ENCODE data around the gene BRD9. TPM values are rescaled to one million over a fixed set of nuclear protein-coding genes. Genes with fewer than 3 reads are reported as not detected.
"Not testable (repeated sequence)": the region's sequence is repeated elsewhere in the genome, so short reads cannot be mapped to it uniquely, and the experiment has no call there.

BRD9 gene
- total and polyA plus RNA-seq, 5 donors from 2014 or later, result 9.7 to 139 (median 12.7) TPM

DNA sequence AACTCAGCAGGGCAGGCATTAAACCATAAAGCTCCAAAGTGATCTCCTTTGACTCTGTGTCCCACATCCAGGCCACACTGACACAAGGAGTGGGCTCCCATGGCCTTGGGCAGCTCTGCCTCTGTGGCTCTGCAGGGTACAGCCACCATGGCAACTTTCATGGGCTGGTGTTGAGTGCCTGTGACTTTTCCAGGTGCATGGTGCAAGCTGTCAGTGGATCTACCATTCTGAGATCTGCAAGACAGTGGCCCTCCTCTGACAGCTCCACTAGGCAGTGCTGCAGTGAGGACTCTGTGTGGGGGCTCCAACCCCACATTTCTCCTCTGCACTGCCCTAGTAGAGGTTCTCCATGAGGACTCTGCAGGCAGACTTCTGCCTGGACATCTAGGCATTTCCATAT is 41.4 kb upstream of the BRD9 start:
- ATAC-seq (ENCODE audit: low read depth in 2 of 2); H3K36me3 Mint-ChIP-seq; H3K27me3 ChIP-seq (ENCODE audit: control insufficient read depth, insufficient read depth, low read length); H3K27ac Mint-ChIP-seq; H3K9me3 Mint-ChIP-seq; DNase-seq; H3K4me1 Mint-ChIP-seq; H3K4me3 ChIP-seq (ENCODE audit: low read depth, low read length); H3K4me3 Mint-ChIP-seq; H3K9me3 ChIP-seq (ENCODE audit: control insufficient read depth in 2 of 2, low read length in 2 of 2); H3K36me3 ChIP-seq (ENCODE audit: control insufficient read depth, insufficient read depth, low read length); H3K27me3 Mint-ChIP-seq; H3K4me1 ChIP-seq (ENCODE audit: control insufficient read depth, insufficient read depth, low read length, poor library complexity, severe bottlenecking); H3K27ac ChIP-seq (ENCODE audit: insufficient read depth, low read length, poor library complexity, severe bottlenecking): not testable (repeated sequence)

DNA sequence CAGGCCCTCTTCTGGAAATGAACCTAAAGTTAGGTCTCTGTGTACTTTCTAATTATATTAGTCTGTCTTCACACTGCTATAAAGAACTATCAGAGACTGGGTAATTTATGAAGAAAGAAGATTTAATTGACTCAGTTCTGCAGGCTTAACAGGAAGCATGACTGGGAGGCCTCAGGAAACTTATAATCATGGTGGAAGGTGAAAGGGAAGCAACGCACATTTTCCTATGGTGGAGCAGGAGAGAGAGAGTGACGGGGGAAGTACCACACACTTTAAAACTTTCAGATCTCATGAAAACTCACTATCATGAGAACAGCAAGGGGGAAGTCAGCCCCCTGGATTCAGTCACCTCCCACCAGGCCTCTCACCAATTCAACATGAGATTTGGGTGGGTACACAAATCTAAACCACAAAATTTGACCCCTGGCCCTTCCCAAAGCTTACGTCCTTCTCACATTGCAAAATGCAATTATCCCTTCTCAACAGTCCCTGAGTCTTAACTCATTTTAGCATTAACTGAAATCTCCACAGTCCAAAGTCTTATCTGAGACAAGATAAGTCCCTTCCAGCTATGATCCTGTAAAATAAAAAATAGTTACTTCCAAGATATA is 40.8 kb upstream of the BRD9 start:
- Mint-ChIP-seq H3K4me1 (no peaks in the 10 kb centered on the region), H3K27me3 (peaks cover 5% of the 10 kb centered on the region), H3K4me3 (no peak overlapping the region), H3K27ac (no peak overlapping the region), H3K36me3 (no peaks in the 10 kb centered on the region), H3K9me3 (no peaks in the 10 kb centered on the region)
- no peak for DNase-seq
- Histone ChIP-seq H3K27me3 (ENCODE audit: control insufficient read depth, insufficient read depth, low read length) (no peaks in the 10 kb centered on the region), H3K4me1 (ENCODE audit: control insufficient read depth, insufficient read depth, low read length, poor library complexity, severe bottlenecking) (no peaks in the 10 kb centered on the region), H3K9me3 (ENCODE audit: control insufficient read depth in 2 of 2, low read length in 2 of 2) (no peaks in the 10 kb centered on the region), H3K36me3 (ENCODE audit: control insufficient read depth, insufficient read depth, low read length) (no peaks in the 10 kb centered on the region), H3K4me3 (ENCODE audit: low read depth, low read length) (no peak overlapping the region), H3K27ac (ENCODE audit: insufficient read depth, low read length, poor library complexity, severe bottlenecking) (no peak overlapping the region)
- ATAC-seq (ENCODE audit: low read depth in 2 of 2), result no peak

DNA sequence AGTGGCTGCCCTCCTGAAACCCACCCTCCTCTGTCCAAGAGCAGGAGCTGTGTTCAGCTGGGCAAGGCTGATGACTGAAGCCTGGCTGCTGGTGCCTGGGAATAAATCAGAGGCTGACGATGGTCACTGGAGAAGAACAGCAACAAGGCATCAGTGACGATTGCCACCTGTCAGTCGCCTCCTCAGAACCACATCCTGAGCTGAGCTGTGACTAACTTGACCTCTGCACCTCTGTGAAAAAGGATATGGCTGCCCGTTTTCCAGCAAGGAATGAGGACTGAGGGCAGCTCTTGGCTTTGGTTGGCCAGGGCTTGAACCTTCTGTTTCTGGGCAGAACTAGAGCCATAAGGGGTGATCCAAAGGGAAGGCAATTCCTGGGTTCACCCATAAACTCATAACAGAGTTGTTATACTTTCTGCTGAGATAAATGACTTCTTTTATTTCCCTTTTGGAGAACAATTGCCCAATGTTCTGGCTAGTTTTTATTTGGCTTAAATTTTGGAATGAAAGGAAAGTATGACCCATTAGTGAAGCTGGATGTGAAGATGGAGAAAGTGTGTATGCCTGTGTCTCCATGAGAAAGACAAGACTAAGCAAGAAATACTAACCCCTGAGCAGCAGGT is 40.1 kb upstream of the BRD9 start:
- Histone ChIP-seq H3K36me3 (ENCODE audit: control insufficient read depth, insufficient read depth, low read length) (no peaks in the 10 kb centered on the region), H3K27ac (ENCODE audit: insufficient read depth, low read length, poor library complexity, severe bottlenecking) (no peak overlapping the region), H3K9me3 (ENCODE audit: control insufficient read depth in 2 of 2, low read length in 2 of 2) (no peaks in the 10 kb centered on the region), H3K4me1 (ENCODE audit: control insufficient read depth, insufficient read depth, low read length, poor library complexity, severe bottlenecking) (no peaks in the 10 kb centered on the region), H3K27me3 (ENCODE audit: control insufficient read depth, insufficient read depth, low read length) (no peaks in the 10 kb centered on the region), H3K4me3 (ENCODE audit: low read depth, low read length) (no peak overlapping the region)
- no peak for ATAC-seq (ENCODE audit: low read depth in 2 of 2)
- DNase-seq, result no peak
- peaks cover 11% of the 10 kb centered on the region for H3K27me3 Mint-ChIP-seq
- H3K27ac Mint-ChIP-seq, result no peak overlapping the region
- peaks cover 0 to 2% (median 0%) of the 10 kb centered on the region in 4 donors for H3K4me1 Mint-ChIP-seq
- no peaks in the 10 kb centered on the region for H3K9me3 Mint-ChIP-seq
- H3K36me3 Mint-ChIP-seq, result no peaks in the 10 kb centered on the region
- H3K4me3 Mint-ChIP-seq, result no peak overlapping the region

DNA sequence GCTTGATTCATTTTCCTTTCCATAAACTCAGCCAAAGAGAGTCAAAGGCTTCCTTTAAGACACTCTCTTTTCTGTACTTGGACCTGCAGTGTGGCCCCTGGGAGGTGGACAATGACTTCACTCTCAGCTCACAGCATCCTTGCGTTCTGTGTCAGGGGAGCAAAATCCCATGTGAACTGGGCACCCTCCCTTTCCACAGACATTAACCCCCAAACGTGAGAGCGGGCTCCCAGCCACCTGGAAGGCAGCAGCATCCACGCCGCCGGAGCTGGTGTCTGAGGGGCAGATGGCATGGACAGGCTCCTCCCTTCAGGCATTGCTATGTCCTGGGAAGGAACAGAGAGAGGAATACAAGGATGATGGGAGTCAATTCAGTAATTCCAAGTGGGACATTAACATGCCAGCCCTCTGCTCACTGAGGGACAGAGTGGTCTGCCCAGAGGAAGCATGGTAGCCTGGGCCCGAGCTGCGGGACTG is 39.6 kb upstream of the BRD9 start:
- Histone ChIP-seq H3K4me1 (ENCODE audit: control insufficient read depth, insufficient read depth, low read length, poor library complexity, severe bottlenecking) (no peaks in the 10 kb centered on the region), H3K27ac (ENCODE audit: insufficient read depth, low read length, poor library complexity, severe bottlenecking) (no peak overlapping the region), H3K4me3 (ENCODE audit: low read depth, low read length) (no peak overlapping the region), H3K27me3 (ENCODE audit: control insufficient read depth, insufficient read depth, low read length) (no peaks in the 10 kb centered on the region), H3K36me3 (ENCODE audit: control insufficient read depth, insufficient read depth, low read length) (no peaks in the 10 kb centered on the region), H3K9me3 (ENCODE audit: control insufficient read depth in 2 of 2, low read length in 2 of 2) (no peaks in the 10 kb centered on the region)
- H3K36me3 Mint-ChIP-seq, result no peaks in the 10 kb centered on the region
- H3K27ac Mint-ChIP-seq, result no peak overlapping the region
- no peak overlapping the region for H3K4me3 Mint-ChIP-seq
- DNase-seq, result no peak
- peaks cover 16% of the 10 kb centered on the region for H3K27me3 Mint-ChIP-seq
- H3K4me1 Mint-ChIP-seq, result peaks cover 0 to 6% (median 0%) of the 10 kb centered on the region in 4 donors
- H3K9me3 Mint-ChIP-seq, result no peaks in the 10 kb centered on the region
- no peak for ATAC-seq (ENCODE audit: low read depth in 2 of 2)

DNA sequence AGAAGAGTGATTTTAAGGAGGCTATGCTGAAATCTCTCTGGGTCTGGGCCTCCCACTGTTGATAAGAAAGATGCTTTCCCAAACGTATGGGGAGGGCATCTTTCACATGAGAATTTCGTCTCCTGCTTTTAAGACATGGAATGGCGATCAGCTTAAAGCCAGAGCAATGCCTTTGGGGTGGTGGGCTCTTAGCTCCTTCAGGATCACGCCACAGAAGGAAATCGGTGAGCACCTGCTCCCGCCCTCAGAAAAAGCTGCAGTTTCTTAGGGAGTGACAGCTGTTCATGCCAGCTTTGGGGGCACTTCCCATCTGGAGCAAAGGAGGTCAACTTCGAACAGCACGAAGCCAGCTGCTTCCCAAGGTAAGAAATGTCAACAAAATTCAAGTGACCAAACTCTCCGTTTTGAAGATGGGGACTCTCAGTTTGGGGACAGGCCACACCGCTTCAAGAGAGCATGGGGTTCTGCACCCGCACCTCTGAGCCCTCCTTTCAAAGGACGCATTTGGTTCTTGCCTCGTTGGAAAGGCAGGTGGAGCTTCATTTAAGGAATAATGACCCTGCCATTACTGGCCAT is 39.1 kb upstream of the BRD9 start:
- no peaks in the 10 kb centered on the region for H3K36me3 Mint-ChIP-seq
- Histone ChIP-seq H3K36me3 (ENCODE audit: control insufficient read depth, insufficient read depth, low read length) (no peaks in the 10 kb centered on the region), H3K4me3 (ENCODE audit: low read depth, low read length) (no peak overlapping the region), H3K27me3 (ENCODE audit: control insufficient read depth, insufficient read depth, low read length) (no peaks in the 10 kb centered on the region), H3K27ac (ENCODE audit: insufficient read depth, low read length, poor library complexity, severe bottlenecking) (no peak overlapping the region), H3K9me3 (ENCODE audit: control insufficient read depth in 2 of 2, low read length in 2 of 2) (no peaks in the 10 kb centered on the region), H3K4me1 (ENCODE audit: control insufficient read depth, insufficient read depth, low read length, poor library complexity, severe bottlenecking) (peaks cover 3% of the 10 kb centered on the region)
- peaks cover 18% of the 10 kb centered on the region for H3K27me3 Mint-ChIP-seq
- peaks cover 0 to 8% (median 0%) of the 10 kb centered on the region in 4 donors for H3K4me1 Mint-ChIP-seq
- H3K4me3 Mint-ChIP-seq, result no peak overlapping the region
- H3K27ac Mint-ChIP-seq, result no peak overlapping the region
- ATAC-seq (ENCODE audit: low read depth in 2 of 2) (no peak), DNase-seq (no peak)
- H3K9me3 Mint-ChIP-seq, result no peaks in the 10 kb centered on the region

DNA sequence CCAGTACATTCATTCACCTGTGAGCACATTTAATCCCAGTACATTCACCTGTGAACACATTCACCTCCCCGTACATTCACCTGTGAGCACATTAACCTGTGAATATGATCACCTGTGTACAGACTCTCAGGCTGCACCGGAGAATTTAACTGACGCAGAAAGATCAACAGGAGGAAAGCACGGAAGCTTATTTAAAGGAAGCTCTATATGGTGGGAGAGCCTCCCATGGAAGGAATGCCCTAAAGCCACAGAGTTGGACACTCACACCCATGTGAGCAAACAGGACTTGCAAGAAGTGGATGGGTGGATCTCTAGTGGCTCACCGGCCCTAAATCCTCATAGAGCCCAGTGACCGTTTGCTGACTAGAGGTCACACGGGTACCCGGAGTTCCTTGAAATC is 38.3 kb upstream of the BRD9 start:
- no peak overlapping the region for H3K27ac ChIP-seq (ENCODE audit: insufficient read depth, low read length, poor library complexity, severe bottlenecking)
- ATAC-seq (ENCODE audit: low read depth in 2 of 2) (no peak), DNase-seq (no peak)
- H3K4me1 ChIP-seq (ENCODE audit: control insufficient read depth, insufficient read depth, low read length, poor library complexity, severe bottlenecking), result peaks cover 6% of the 10 kb centered on the region
- Mint-ChIP-seq H3K4me1 (peaks cover 0 to 8% (median under 1%) of the 10 kb centered on the region in 4 donors), H3K27me3 (peaks cover 24% of the 10 kb centered on the region), H3K4me3 (no peak overlapping the region), H3K36me3 (no peaks in the 10 kb centered on the region), H3K9me3 (no peaks in the 10 kb centered on the region), H3K27ac (peak overlapping the region in 1 of 3 donors; percentile 31)
- H3K36me3 ChIP-seq (ENCODE audit: control insufficient read depth, insufficient read depth, low read length), result no peaks in the 10 kb centered on the region
- H3K27me3 ChIP-seq (ENCODE audit: control insufficient read depth, insufficient read depth, low read length), result no peaks in the 10 kb centered on the region
- H3K4me3 ChIP-seq (ENCODE audit: low read depth, low read length), result no peak overlapping the region
- no peaks in the 10 kb centered on the region for H3K9me3 ChIP-seq (ENCODE audit: control insufficient read depth in 2 of 2, low read length in 2 of 2)

DNA sequence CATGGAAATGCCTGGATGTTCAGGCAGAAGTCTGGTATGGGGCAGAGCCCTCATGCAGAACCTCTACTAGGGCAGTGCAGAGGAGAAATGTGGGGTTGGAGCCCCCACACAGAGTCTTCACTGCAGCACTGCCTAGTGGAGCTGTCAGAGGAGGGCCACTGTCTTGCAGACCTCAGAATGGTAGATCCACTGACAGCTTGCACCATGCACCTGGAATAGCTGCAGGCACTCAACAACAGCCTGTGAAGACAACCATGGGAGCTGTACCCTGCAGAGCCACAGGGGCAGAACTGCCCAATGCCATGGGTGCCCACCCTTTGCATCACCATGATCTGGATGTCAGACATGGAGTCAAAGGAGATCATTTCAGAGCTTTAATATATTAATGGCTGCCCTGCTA is 37.0 kb upstream of the BRD9 start:
- Mint-ChIP-seq H3K27me3 (peaks cover 29% of the 10 kb centered on the region), H3K4me1 (peaks cover 0 to 8% (median under 1%) of the 10 kb centered on the region in 4 donors), H3K27ac (peak overlapping the region in 1 of 3 donors; percentile 57), H3K9me3 (peaks cover 0 to 2% (median 0%) of the 10 kb centered on the region in 7 donors), H3K4me3 (no peak overlapping the region), H3K36me3 (no peaks in the 10 kb centered on the region)
- H3K27ac ChIP-seq (ENCODE audit: insufficient read depth, low read length, poor library complexity, severe bottlenecking), result no peak overlapping the region
- no peaks in the 10 kb centered on the region for H3K27me3 ChIP-seq (ENCODE audit: control insufficient read depth, insufficient read depth, low read length)
- peaks cover 6% of the 10 kb centered on the region for H3K4me1 ChIP-seq (ENCODE audit: control insufficient read depth, insufficient read depth, low read length, poor library complexity, severe bottlenecking)
- no peak for DNase-seq
- ATAC-seq (ENCODE audit: low read depth in 2 of 2), result no peak
- no peaks in the 10 kb centered on the region for H3K36me3 ChIP-seq (ENCODE audit: control insufficient read depth, insufficient read depth, low read length)
- no peak overlapping the region for H3K4me3 ChIP-seq (ENCODE audit: low read depth, low read length)
- H3K9me3 ChIP-seq (ENCODE audit: control insufficient read depth in 2 of 2, low read length in 2 of 2), result no peaks in the 10 kb centered on the region

DNA sequence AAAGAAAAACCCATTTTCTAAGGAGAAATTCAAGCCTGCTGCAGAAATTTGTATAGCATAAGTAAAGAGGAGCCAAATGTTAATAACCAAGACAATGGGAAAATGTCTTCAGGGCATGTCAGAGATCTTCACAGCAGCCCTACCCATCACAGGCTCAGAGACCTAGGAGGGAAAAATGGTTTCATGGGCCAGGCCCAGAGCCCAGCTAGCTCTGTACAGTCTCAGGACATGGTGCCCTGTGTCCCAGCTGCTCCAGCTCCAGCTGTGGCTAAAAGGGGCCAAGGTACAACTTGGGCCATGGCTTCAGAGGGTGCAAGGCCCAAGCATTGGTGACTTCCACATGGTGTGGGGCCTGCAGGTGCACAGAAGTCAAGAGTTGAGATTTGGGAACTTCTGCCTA is 36.6 kb upstream of the BRD9 start:
- H3K27me3 ChIP-seq (ENCODE audit: control insufficient read depth, insufficient read depth, low read length); H3K27ac Mint-ChIP-seq; H3K36me3 Mint-ChIP-seq; H3K9me3 ChIP-seq (ENCODE audit: control insufficient read depth in 2 of 2, low read length in 2 of 2); ATAC-seq (ENCODE audit: low read depth in 2 of 2); H3K4me1 ChIP-seq (ENCODE audit: control insufficient read depth, insufficient read depth, low read length, poor library complexity, severe bottlenecking); H3K4me3 Mint-ChIP-seq; DNase-seq; H3K4me1 Mint-ChIP-seq; H3K9me3 Mint-ChIP-seq; H3K4me3 ChIP-seq (ENCODE audit: low read depth, low read length); H3K36me3 ChIP-seq (ENCODE audit: control insufficient read depth, insufficient read depth, low read length); H3K27ac ChIP-seq (ENCODE audit: insufficient read depth, low read length, poor library complexity, severe bottlenecking): not testable (repeated sequence)
- peaks cover 29% of the 10 kb centered on the region for H3K27me3 Mint-ChIP-seq
